HEK293 (cell line): ENCODE data around the gene SELENOS.

Experiments
- CTCF ChIA-PET: fragments of 350-600 bp; formaldehyde crosslinking; extraction: SDS; loops from one replicate; lab custom pipeline; 2021; ENCODE audit warnings: antibody characterized with exemption; lab: Yijun Ruan, JAX
- POLR2A ChIA-PET: fragments of 300-600 bp; formaldehyde crosslinking; extraction: SDS; loops from one replicate; lab custom pipeline; 2020; ENCODE audit warnings: antibody characterized with exemption, inconsistent platforms; lab: Yijun Ruan, JAX
- H3K27ac ChIP-seq: fragments of 200-500 bp; sonication (Bioruptor generic); 2 replicates; pipeline ENCODE4 v1.5.1; 2014; ENCODE audit warnings: low read depth, low read length, control low read depth, inconsistent platforms; ENCODE audit errors: extremely low read depth
- H3K36me3 ChIP-seq, 2 experiments: fragments of 200-500 bp in 1 of 2; sonication (Bioruptor generic) in 1 of 2; 1 replicate in 1 of 2; 2 replicates in 1 of 2; pipeline ENCODE4 v1.5.1; 2014 to 2017; ENCODE audit warnings: inconsistent platforms in 2 of 2, low read length in 2 of 2; ENCODE audit not compliant: control insufficient read depth in 2 of 2, insufficient read depth in 1 of 2
- H3K4me1 ChIP-seq: fragments of 200-500 bp; sonication (Bioruptor generic); 2 replicates; pipeline ENCODE4 v1.5.1; 2014; ENCODE audit warnings: mild to moderate bottlenecking, low read length, inconsistent platforms; ENCODE audit not compliant: control insufficient read depth, insufficient read depth
- H3K4me3 ChIP-seq: 2 replicates; pipeline ENCODE4 v1.5.1; 2011; ENCODE audit warnings: low read depth, mild to moderate bottlenecking, control low read depth, low read length, moderate library complexity
- H3K9me3 ChIP-seq: fragments of 200-500 bp; sonication (Bioruptor generic); 2 replicates; pipeline ENCODE4 v1.5.1; 2014; ENCODE audit warnings: low read depth, low read length, inconsistent platforms; ENCODE audit not compliant: control insufficient read depth, insufficient read depth
- AEBP2 ChIP-seq: fragments of 450-650 bp; formaldehyde crosslinking; IDR thresholded peaks from 2 replicates; pipeline ENCODE4 v1.5.1; 2016; ENCODE audit warnings: missing biosample characterization, missing genetic modification characterization, borderline replicate concordance
- HOXA7 ChIP-seq: sonication (generic); formaldehyde crosslinking; IDR thresholded peaks from 2 replicates; pipeline ENCODE4 v1.8.1; 2022; ENCODE audit warnings: missing genetic modification reagents, borderline replicate concordance
- KLF10 ChIP-seq: fragments of 450-650 bp; IDR thresholded peaks from 2 replicates; pipeline ENCODE4 v1.5.1; 2018; ENCODE audit warnings: missing biosample characterization, mild to moderate bottlenecking, missing genetic modification characterization
- KLF8 ChIP-seq: fragments of 450-650 bp; formaldehyde crosslinking; IDR thresholded peaks from 2 replicates; pipeline ENCODE4 v1.5.1; 2016; ENCODE audit warnings: missing biosample characterization, missing genetic modification characterization
- OVOL3 ChIP-seq: fragments of 450-650 bp; formaldehyde crosslinking; IDR thresholded peaks from 2 replicates; pipeline ENCODE4 v1.5.1; 2016; ENCODE audit warnings: missing biosample characterization, missing genetic modification characterization
- SP3 ChIP-seq: fragments of 450-650 bp; formaldehyde crosslinking; IDR thresholded peaks from 2 replicates; pipeline ENCODE4 v1.5.1; 2016; ENCODE audit warnings: missing biosample characterization, missing genetic modification characterization
- ZBTB10 ChIP-seq: fragments of 450-650 bp; formaldehyde crosslinking; IDR thresholded peaks from 2 replicates; pipeline ENCODE4 v1.5.1; 2016; ENCODE audit warnings: missing biosample characterization, missing genetic modification characterization
- ZFP69B ChIP-seq: fragments of 450-650 bp; formaldehyde crosslinking; IDR thresholded peaks from 2 replicates; pipeline ENCODE4 v1.5.1; 2016; ENCODE audit warnings: missing biosample characterization, missing genetic modification characterization
- ZNF311 ChIP-seq: fragments of 450-650 bp; formaldehyde crosslinking; IDR thresholded peaks from 2 replicates; pipeline ENCODE4 v1.5.1; 2017; ENCODE audit warnings: missing biosample characterization, missing genetic modification characterization, borderline replicate concordance
- ZNF350 ChIP-seq: fragments of 450-650 bp; formaldehyde crosslinking; IDR thresholded peaks from 2 replicates; pipeline ENCODE4 v1.5.0; 2017; ENCODE audit warnings: missing biosample characterization, mild to moderate bottlenecking, missing genetic modification characterization
- ZNF37A ChIP-seq: fragments of 450-650 bp; IDR thresholded peaks from 2 replicates; pipeline ENCODE4 v1.5.1; 2018; ENCODE audit warnings: missing biosample characterization, missing genetic modification characterization
- ZNF510 ChIP-seq: fragments of 450-650 bp; formaldehyde crosslinking; IDR thresholded peaks from 2 replicates; pipeline ENCODE4 v1.5.1; 2018; ENCODE audit warnings: mild to moderate bottlenecking, missing genetic modification characterization, missing biosample characterization; ENCODE audit not compliant: insufficient replicate concordance
- ZNF514 ChIP-seq: fragments of 450-650 bp; formaldehyde crosslinking; IDR thresholded peaks from 2 replicates; pipeline ENCODE4 v1.5.1; 2016; ENCODE audit warnings: missing biosample characterization, missing genetic modification characterization
- ZNF555 ChIP-seq: fragments of 450-650 bp; formaldehyde crosslinking; conservative IDR thresholded peaks from 2 replicates; pipeline ENCODE4 v1.5.1; 2017; ENCODE audit warnings: missing biosample characterization, mild to moderate bottlenecking, missing genetic modification characterization, inconsistent platforms
- ZNF600 ChIP-seq: fragments of 450-650 bp; formaldehyde crosslinking; IDR thresholded peaks from 2 replicates; pipeline ENCODE4 v1.5.1; 2016; ENCODE audit warnings: missing biosample characterization, missing genetic modification characterization
- ZNF707 ChIP-seq: fragments of 450-650 bp; formaldehyde crosslinking; IDR thresholded peaks from 2 replicates; pipeline ENCODE4 v1.5.1; 2016; ENCODE audit warnings: missing biosample characterization, missing genetic modification characterization
- ZSCAN16 ChIP-seq: fragments of 450-650 bp; formaldehyde crosslinking; IDR thresholded peaks from 2 replicates; pipeline ENCODE4 v1.5.1; 2016; ENCODE audit warnings: missing biosample characterization, missing genetic modification characterization
- ZSCAN23 ChIP-seq: fragments of 450-650 bp; formaldehyde crosslinking; IDR thresholded peaks from 2 replicates; pipeline ENCODE4 v1.5.1; 2016; ENCODE audit warnings: missing biosample characterization, missing genetic modification characterization
- TF ChIP-seq, protein P1 (sequence below): fragments of 450-650 bp; formaldehyde crosslinking; IDR thresholded peaks from 2 replicates; pipeline ENCODE4 v1.5.1; 2016; ENCODE audit warnings: missing biosample characterization, missing genetic modification characterization
- TF ChIP-seq, protein P2 (sequence below): fragments of 450-650 bp; formaldehyde crosslinking; IDR thresholded peaks from 2 replicates; pipeline ENCODE4 v1.5.1; 2016; ENCODE audit warnings: missing biosample characterization, missing genetic modification characterization
- TF ChIP-seq, protein P3 (sequence below): fragments of 450-650 bp; formaldehyde crosslinking; IDR thresholded peaks from 2 replicates; pipeline ENCODE4 v1.5.1; 2016; ENCODE audit warnings: missing biosample characterization, missing genetic modification characterization
- TF ChIP-seq, protein P4 (sequence below): fragments of 450-650 bp; formaldehyde crosslinking; conservative IDR thresholded peaks from 2 replicates; pipeline ENCODE4 v1.5.1; 2016; ENCODE audit warnings: low read depth, missing biosample characterization, missing genetic modification characterization

Gene SELENOS

DNA sequence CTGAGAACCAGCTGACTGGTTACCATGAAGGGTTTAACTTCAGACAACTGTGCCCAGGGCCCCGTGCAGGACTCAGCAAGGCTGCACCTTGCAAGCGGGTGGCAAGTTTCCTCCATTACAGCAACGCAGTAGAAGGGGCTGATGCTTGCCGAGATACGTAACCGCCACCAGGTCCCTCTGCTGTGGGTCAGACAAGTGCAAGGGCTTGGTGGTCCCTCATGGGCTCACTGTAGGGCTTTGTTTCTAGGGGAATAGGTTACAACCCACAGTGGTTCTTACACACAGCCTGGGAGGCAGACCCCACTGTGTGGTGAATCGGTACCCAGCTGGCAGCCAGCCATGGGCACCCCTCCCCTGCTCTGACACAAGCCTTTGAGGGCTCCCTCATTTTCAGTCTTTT lies 33.2 kb upstream of the SELENOS start:
- no peak overlapping the region for H3K27ac ChIP-seq
- TF ChIP-seq, protein P1, sequence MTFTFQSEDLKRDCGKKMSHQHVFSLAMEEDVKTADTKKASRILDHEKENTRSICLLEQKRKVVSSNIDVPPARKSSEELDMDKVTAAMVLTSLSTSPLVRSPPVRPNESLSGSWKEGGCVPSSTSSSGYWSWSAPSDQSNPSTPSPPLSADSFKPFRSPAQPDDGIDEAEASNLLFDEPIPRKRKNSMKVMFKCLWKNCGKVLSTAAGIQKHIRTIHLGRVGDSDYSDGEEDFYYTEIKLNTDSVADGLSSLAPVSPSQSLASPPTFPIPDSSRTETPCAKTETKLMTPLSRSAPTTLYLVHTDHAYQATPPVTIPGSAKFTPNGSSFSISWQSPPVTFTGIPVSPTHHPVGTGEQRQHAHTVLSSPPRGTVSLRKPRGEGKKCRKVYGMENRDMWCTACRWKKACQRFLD (tag by site-specific recombination): no peak
- TF ChIP-seq ZNF514 (tag by site-specific recombination) (no peak), ZSCAN23 (tag by site-specific recombination) (no peak), KLF10 (no peak), ZNF600 (no peak), ZNF311 (no peak), ZFP69B (tag by site-specific recombination) (no peak), OVOL3 (no peak), ZSCAN16 (tag by site-specific recombination) (no peak), ZBTB10 (tag by site-specific recombination) (no peak)
- TF ChIP-seq, all 188 proteins: peak for 0
- Histone ChIP-seq H3K36me3 (peaks cover 3 to 26% of the 10 kb centered on the region in 2 experiments; a peak in 2 of 3 replicates), H3K9me3 (no peaks in the 10 kb centered on the region), H3K4me3 (no peak overlapping the region), H3K4me1 (no peaks in the 10 kb centered on the region)
- ChIA-PET POLR2A (no interaction called here), CTCF (interaction anchor here (0.5 kb wide), 1 partner anchor 11 kb away, joined by 3 read pairs; no protein-coding TSS in a partner anchor)

DNA sequence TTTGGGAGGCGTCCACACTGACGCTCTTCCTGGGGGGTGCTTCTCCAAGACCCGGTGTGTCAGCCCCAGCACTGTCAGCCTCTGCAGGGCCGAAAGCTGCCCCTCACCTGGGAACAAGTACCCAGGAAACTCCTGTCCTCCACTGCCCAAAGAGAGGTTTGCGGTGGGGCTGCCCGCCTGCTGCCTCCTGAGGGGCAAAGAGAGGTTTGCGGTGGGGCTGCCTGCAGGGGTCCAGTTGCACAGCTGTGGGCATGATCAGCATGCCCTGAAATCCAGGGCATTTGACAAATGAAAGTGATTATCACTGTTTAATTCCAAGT lies 32.8 kb upstream of the SELENOS start:
- Histone ChIP-seq H3K4me3 (no peak overlapping the region), H3K9me3 (no peaks in the 10 kb centered on the region), H3K36me3 (peaks cover 3 to 23% of the 10 kb centered on the region in 2 experiments; a peak in 2 of 3 replicates), H3K4me1 (no peaks in the 10 kb centered on the region), H3K27ac (no peak overlapping the region)
- TF ChIP-seq ZNF555 (tag by site-specific recombination) (no peak), ZNF707 (tag by site-specific recombination) (no peak), HOXA7 (CRISPR knock-in tag) (no peak), ZNF510 (tag by site-specific recombination) (no peak), SP3 (tag by site-specific recombination) (no peak), ZNF350 (tag by site-specific recombination) (no peak), AEBP2 (tag by site-specific recombination) (no peak), KLF8 (tag by site-specific recombination) (no peak), ZNF37A (tag by site-specific recombination) (no peak)
- TF ChIP-seq, protein P2, sequence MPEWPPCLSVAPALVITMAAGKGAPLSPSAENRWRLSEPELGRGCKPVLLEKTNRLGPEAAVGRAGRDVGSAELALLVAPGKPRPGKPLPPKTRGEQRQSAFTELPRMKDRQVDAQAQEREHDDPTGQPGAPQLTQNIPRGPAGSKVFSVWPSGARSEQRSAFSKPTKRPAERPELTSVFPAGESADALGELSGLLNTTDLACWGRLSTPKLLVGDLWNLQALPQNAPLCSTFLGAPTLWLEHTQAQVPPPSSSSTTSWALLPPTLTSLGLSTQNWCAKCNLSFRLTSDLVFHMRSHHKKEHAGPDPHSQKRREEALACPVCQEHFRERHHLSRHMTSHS: no peak
- TF ChIP-seq, protein P3, sequence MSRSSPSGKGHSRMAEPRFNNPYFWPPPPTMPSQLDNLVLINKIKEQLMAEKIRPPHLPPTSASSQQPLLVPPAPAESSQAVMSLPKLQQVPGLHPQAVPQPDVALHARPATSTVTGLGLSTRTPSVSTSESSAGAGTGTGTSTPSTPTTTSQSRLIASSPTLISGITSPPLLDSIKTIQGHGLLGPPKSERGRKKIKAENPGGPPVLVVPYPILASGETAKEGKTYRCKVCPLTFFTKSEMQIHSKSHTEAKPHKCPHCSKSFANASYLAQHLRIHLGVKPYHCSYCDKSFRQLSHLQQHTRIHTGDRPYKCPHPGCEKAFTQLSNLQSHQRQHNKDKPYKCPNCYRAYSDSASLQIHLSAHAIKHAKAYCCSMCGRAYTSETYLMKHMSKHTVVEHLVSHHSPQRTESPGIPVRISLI (tag by site-specific recombination): no peak
- TF ChIP-seq, protein P4, sequence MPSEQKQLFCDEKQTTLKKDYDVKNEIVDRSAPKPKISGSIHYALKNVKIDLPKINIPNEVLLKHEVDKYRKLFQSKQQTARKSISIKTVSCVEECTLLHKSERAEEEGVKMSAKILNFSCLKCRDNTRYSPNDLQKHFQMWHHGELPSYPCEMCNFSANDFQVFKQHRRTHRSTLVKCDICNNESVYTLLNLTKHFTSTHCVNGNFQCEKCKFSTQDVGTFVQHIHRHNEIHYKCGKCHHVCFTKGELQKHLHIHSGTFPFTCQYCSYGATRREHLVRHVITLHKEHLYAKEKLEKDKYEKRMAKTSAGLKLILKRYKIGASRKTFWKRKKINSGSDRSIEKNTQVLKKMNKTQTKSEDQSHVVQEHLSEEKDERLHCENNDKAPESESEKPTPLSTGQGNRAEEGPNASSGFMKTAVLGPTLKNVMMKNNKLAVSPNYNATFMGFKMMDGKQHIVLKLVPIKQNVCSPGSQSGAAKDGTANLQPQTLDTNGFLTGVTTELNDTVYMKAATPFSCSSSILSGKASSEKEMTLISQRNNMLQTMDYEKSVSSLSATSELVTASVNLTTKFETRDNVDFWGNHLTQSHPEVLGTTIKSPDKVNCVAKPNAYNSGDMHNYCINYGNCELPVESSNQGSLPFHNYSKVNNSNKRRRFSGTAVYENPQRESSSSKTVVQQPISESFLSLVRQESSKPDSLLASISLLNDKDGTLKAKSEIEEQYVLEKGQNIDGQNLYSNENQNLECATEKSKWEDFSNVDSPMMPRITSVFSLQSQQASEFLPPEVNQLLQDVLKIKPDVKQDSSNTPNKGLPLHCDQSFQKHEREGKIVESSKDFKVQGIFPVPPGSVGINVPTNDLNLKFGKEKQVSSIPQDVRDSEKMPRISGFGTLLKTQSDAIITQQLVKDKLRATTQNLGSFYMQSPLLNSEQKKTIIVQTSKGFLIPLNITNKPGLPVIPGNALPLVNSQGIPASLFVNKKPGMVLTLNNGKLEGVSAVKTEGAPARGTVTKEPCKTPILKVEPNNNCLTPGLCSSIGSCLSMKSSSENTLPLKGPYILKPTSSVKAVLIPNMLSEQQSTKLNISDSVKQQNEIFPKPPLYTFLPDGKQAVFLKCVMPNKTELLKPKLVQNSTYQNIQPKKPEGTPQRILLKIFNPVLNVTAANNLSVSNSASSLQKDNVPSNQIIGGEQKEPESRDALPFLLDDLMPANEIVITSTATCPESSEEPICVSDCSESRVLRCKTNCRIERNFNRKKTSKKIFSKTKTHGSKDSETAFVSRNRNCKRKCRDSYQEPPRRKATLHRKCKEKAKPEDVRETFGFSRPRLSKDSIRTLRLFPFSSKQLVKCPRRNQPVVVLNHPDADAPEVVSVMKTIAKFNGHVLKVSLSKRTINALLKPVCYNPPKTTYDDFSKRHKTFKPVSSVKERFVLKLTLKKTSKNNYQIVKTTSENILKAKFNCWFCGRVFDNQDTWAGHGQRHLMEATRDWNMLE: no peak
- POLR2A ChIA-PET: no interaction called here
- CTCF ChIA-PET: interaction anchor here (0.5 to 0.6 kb wide), 2 partner anchors 10 to 36 kb away, joined by 3 read pairs; no protein-coding TSS in a partner anchor
